CD8-positive, alpha-beta memory T cell (primary cell): ENCODE measurements around the gene TTC33. TPM values are rescaled to one million over a fixed set of nuclear protein-coding genes. Genes with fewer than 3 reads are reported as not detected.
A peak's percentile ranks its signal among the peaks of the same experiment; 100 is the strongest.

Experiments
- CTCF ChIA-PET: fragments of 350-600 bp; sonication (Branson Sonifier 250); formaldehyde crosslinking; loops from one replicate; lab custom pipeline; 2021; ENCODE audit warnings: antibody characterized with exemption; lab: Charles Lee
- POLR2A ChIA-PET: fragments of 350-600 bp; sonication (Branson Sonifier 250); formaldehyde crosslinking; loops from one replicate; lab custom pipeline; 2021; ENCODE audit warnings: antibody characterized with exemption; lab: Charles Lee
- DNase-seq, 5 donors: peaks; one replicate each; pipeline versions ENCODE4 v3.0.0 to v3.0.0-alpha.2; 2020 to 2022; ENCODE audit warnings: mixed read lengths in 1 of 5
- H3K27ac ChIP-seq: one replicate; pipeline ENCODE4 v1.7.0; 2013; ENCODE audit warnings: low read depth, mild to moderate bottlenecking, low read length, moderate library complexity
- H3K27me3 ChIP-seq: 2 replicates; pipeline ENCODE4 v1.7.0; 2013; ENCODE audit warnings: low read length, mild to moderate bottlenecking; ENCODE audit not compliant: insufficient read depth, poor library complexity, severe bottlenecking
- H3K36me3 ChIP-seq: 2 replicates; pipeline ENCODE4 v1.7.0; 2013; ENCODE audit warnings: mild to moderate bottlenecking, low read length, moderate library complexity; ENCODE audit not compliant: insufficient read depth
- H3K4me1 ChIP-seq: 2 replicates; pipeline ENCODE4 v1.7.0; 2013; ENCODE audit warnings: mild to moderate bottlenecking, low read length, moderate library complexity; ENCODE audit not compliant: insufficient read depth
- H3K4me3 ChIP-seq: 2 replicates; pipeline ENCODE4 v1.7.0; 2013; ENCODE audit warnings: mild to moderate bottlenecking, low read length
- H3K9me3 ChIP-seq: 2 replicates; pipeline ENCODE4 v1.7.0; 2013; ENCODE audit warnings: mild to moderate bottlenecking, low read length
- H3K27ac Mint-ChIP-seq, 8 donors: one replicate each; pipeline ENCODE4 v1.8.0; 2020 to 2021; ENCODE audit warnings: mixed read lengths in 8 of 8, mild to moderate bottlenecking in 6 of 8, inconsistent platforms in 3 of 8, moderate library complexity in 3 of 8
- H3K27me3 Mint-ChIP-seq, 2 donors: one replicate each; pipeline ENCODE4 v1.8.0; 2020 to 2021; ENCODE audit warnings: mixed read lengths in 2 of 2, mild to moderate bottlenecking in 1 of 2, moderate library complexity in 1 of 2
- H3K36me3 Mint-ChIP-seq, 3 donors: one replicate each; pipeline ENCODE4 v1.8.0; 2020 to 2021; ENCODE audit warnings: mixed read lengths in 3 of 3, inconsistent platforms in 1 of 3, mild to moderate bottlenecking in 1 of 3
- H3K4me1 Mint-ChIP-seq, 3 donors: one replicate each; pipeline ENCODE4 v1.8.0; 2020 to 2021; ENCODE audit warnings: mixed read lengths in 3 of 3, inconsistent platforms in 1 of 3, mild to moderate bottlenecking in 1 of 3
- H3K4me3 Mint-ChIP-seq, 7 donors: one replicate each; pipeline ENCODE4 v1.8.0; 2020 to 2021; ENCODE audit warnings: mixed read lengths in 7 of 7, mild to moderate bottlenecking in 6 of 7, moderate library complexity in 4 of 7, inconsistent platforms in 2 of 7
- H3K9me3 Mint-ChIP-seq, 5 donors: one replicate each; pipeline ENCODE4 v1.8.0; 2020 to 2022; ENCODE audit warnings: mixed read lengths in 5 of 5, mild to moderate bottlenecking in 3 of 5, moderate library complexity in 2 of 5, inconsistent platforms in 1 of 5
- polyA plus RNA-seq: library from polyadenylated mRNA; unstranded; fragments of 300-500 nt; fragmentation: Illumina TruSeq; gene quantifications from one replicate; pipeline ENCODE4 v1.2.3, GENCODE V29; 2021
- total RNA-seq, 2 experiments: library from RNA; stranded (reverse); gene quantifications; one replicate each; pipeline ENCODE4 v1.2.3, GENCODE V29; 2021

The TTC33 gene
- total and polyA plus RNA-seq, 3 experiments from 2014 or later, result 13.9 to 27.7 (median 25.3) TPM

GRCh38 chr5:40678460-40679147, 77.2 kb downstream of the TTC33 start:
- Mint-ChIP-seq H3K27me3 (peaks cover 0 to 3% of the 10 kb centered on the region in 2 donors), H3K4me1 (peaks cover 49 to 64% (median 60%) of the 10 kb centered on the region in 3 donors), H3K27ac (peak overlapping the region; percentile 95 to 98 (median 98)), H3K9me3 (peaks cover 0 to 2% (median 0%) of the 10 kb centered on the region in 5 donors), H3K4me3 (peak overlapping the region; percentile 91 to 100 (median 99)), H3K36me3 (peaks cover 8 to 41% (median 11%) of the 10 kb centered on the region in 3 donors)
- Histone ChIP-seq H3K9me3 (no peaks in the 10 kb centered on the region), H3K27ac (peak overlapping the region; percentile 77), H3K27me3 (no peaks in the 10 kb centered on the region), H3K36me3 (peaks cover 7% of the 10 kb centered on the region), H3K4me3 (peak overlapping the region; percentile 78), H3K4me1 (peaks cover 52% of the 10 kb centered on the region)
- no peak for DNase-seq
- ChIA-PET POLR2A (interaction anchor here (0.5 to 0.7 kb wide), 2 partner anchors 8 to 216 kb away, joined by 3 read pairs; no protein-coding TSS in a partner anchor), CTCF (interaction anchor here (1.0 to 4.4 kb wide), 2 partner anchors 26 to 31 kb away, joined by 3 to 28 read pairs; no protein-coding TSS in a partner anchor)

- Mint-ChIP-seq H3K9me3 (peaks cover 0 to 2% (median 0%) of the 10 kb centered on the region in 5 donors), H3K27me3 (peaks cover 0 to 3% of the 10 kb centered on the region in 2 donors), H3K27ac (peak overlapping the region; percentile 5 to 98 (median 92)), H3K36me3 (peaks cover 8 to 36% (median 11%) of the 10 kb centered on the region in 3 donors), H3K4me3 (peak overlapping the region; percentile 6 to 100 (median 98)), H3K4me1 (peaks cover 45 to 64% (median 61%) of the 10 kb centered on the region in 3 donors)
- Histone ChIP-seq H3K4me3 (no peak overlapping the region), H3K27me3 (no peaks in the 10 kb centered on the region), H3K36me3 (peaks cover 7% of the 10 kb centered on the region), H3K9me3 (no peaks in the 10 kb centered on the region), H3K4me1 (peaks cover 58% of the 10 kb centered on the region), H3K27ac (no peak overlapping the region)
- ChIA-PET POLR2A (interaction anchor here (0.6 kb wide), 1 partner anchor 271 kb away, joined by 4 read pairs; no protein-coding TSS in a partner anchor), CTCF (interaction anchor here (0.9 to 3.9 kb wide), 2 partner anchors 8 to 25 kb away, joined by 3 to 14 read pairs; no protein-coding TSS in a partner anchor)
- no peak for DNase-seq
These were observed 77.7 kb downstream of the TTC33 start for GRCh38 chr5:40678026-40678425.

GRCh38 chr5:40677456-40677855, 78.3 kb downstream of the TTC33 start:
- ChIA-PET POLR2A (interaction anchor here (0.6 kb wide), 1 partner anchor 271 kb away, joined by 4 read pairs; no protein-coding TSS in a partner anchor), CTCF (interaction anchor here (0.9 to 3.9 kb wide), 3 partner anchors 8 to 268 kb away, joined by 3 to 14 read pairs (median 3); no protein-coding TSS in a partner anchor)
- Mint-ChIP-seq H3K4me1 (peaks cover 45 to 67% (median 64%) of the 10 kb centered on the region in 3 donors), H3K36me3 (peaks cover 8 to 30% (median 11%) of the 10 kb centered on the region in 3 donors), H3K9me3 (peaks cover 0 to 2% (median 0%) of the 10 kb centered on the region in 5 donors), H3K27me3 (peaks cover 0 to 3% of the 10 kb centered on the region in 2 donors), H3K4me3 (peak overlapping the region in 4 of 7 donors; percentile 5 to 68 (median 9)), H3K27ac (peak overlapping the region in 7 of 8 donors; percentile 13 to 95 (median 71))
- H3K27me3 ChIP-seq, result no peaks in the 10 kb centered on the region
- H3K27ac ChIP-seq, result no peak overlapping the region
- DNase-seq, result no peak
- H3K4me3 ChIP-seq, result no peak overlapping the region
- H3K9me3 ChIP-seq, result no peaks in the 10 kb centered on the region
- H3K36me3 ChIP-seq, result peaks cover 7% of the 10 kb centered on the region
- H3K4me1 ChIP-seq, result peaks cover 58% of the 10 kb centered on the region

- peaks cover 0 to 2% (median 0%) of the 10 kb centered on the region in 5 donors for H3K9me3 Mint-ChIP-seq
- peaks cover 0 to 2% of the 10 kb centered on the region in 2 donors for H3K27me3 Mint-ChIP-seq
- ChIA-PET POLR2A (no interaction called here), CTCF (interaction anchor here (0.9 to 3.9 kb wide), 4 partner anchors 9 to 267 kb away, joined by 3 to 14 read pairs (median 3); no protein-coding TSS in a partner anchor)
- peaks cover 45 to 70% (median 67%) of the 10 kb centered on the region in 3 donors for H3K4me1 Mint-ChIP-seq
- Histone ChIP-seq H3K4me3 (no peak overlapping the region), H3K9me3 (no peaks in the 10 kb centered on the region), H3K36me3 (peaks cover 7% of the 10 kb centered on the region), H3K4me1 (peaks cover 58% of the 10 kb centered on the region), H3K27me3 (no peaks in the 10 kb centered on the region), H3K27ac (no peak overlapping the region)
- H3K27ac Mint-ChIP-seq, result peak overlapping the region; percentile 69 to 95 (median 81)
- H3K4me3 Mint-ChIP-seq, result peak overlapping the region in 5 of 7 donors; percentile 7 to 68 (median 40)
- peaks cover 2 to 23% (median 6%) of the 10 kb centered on the region in 3 donors for H3K36me3 Mint-ChIP-seq
- DNase-seq, result no peak
These were observed 79.0 kb downstream of the TTC33 start for GRCh38 chr5:40676613-40677343.

GRCh38 chr5:40675396-40676133, 80.2 kb downstream of the TTC33 start:
- POLR2A ChIA-PET, result interaction anchor here (0.6 kb wide), 1 partner anchor 265 kb away, joined by 4 read pairs; no protein-coding TSS in a partner anchor
- Mint-ChIP-seq H3K27ac (peak overlapping the region; percentile 27 to 95 (median 79)), H3K4me3 (peak overlapping the region; percentile 9 to 68 (median 43)), H3K4me1 (peaks cover 46 to 75% (median 73%) of the 10 kb centered on the region in 3 donors), H3K36me3 (peaks cover 0 to 11% (median 0%) of the 10 kb centered on the region in 3 donors), H3K27me3 (peaks cover 0 to 1% of the 10 kb centered on the region in 2 donors), H3K9me3 (peaks cover 0 to 2% (median 0%) of the 10 kb centered on the region in 5 donors)
- Histone ChIP-seq H3K4me1 (peaks cover 59% of the 10 kb centered on the region), H3K4me3 (peak overlapping the region; percentile 13), H3K9me3 (no peaks in the 10 kb centered on the region), H3K36me3 (no peaks in the 10 kb centered on the region), H3K27me3 (no peaks in the 10 kb centered on the region), H3K27ac (no peak overlapping the region)
- DNase-seq, result peak in 2 of 5 donors; percentile 57 to 60
- CTCF ChIA-PET, result interaction anchor here (1.2 to 3.9 kb wide), 3 partner anchors 22 to 70 kb away, joined by 3 to 14 read pairs (median 3); no protein-coding TSS in a partner anchor

GRCh38 chr5:40674661-40675235, 81.0 kb downstream of the TTC33 start:
- no peak overlapping the region for H3K4me3 ChIP-seq
- Mint-ChIP-seq H3K4me3 (no peak overlapping the region), H3K27me3 (peaks cover 0 to 1% of the 10 kb centered on the region in 2 donors), H3K4me1 (peaks cover 54 to 83% (median 81%) of the 10 kb centered on the region in 3 donors), H3K27ac (peak overlapping the region in 6 of 8 donors; percentile 21 to 83 (median 62)), H3K9me3 (peaks cover 0 to 2% (median 0%) of the 10 kb centered on the region in 5 donors), H3K36me3 (peaks cover 0 to 4% (median 0%) of the 10 kb centered on the region in 3 donors)
- no peak for DNase-seq
- no peak overlapping the region for H3K27ac ChIP-seq
- no peaks in the 10 kb centered on the region for H3K36me3 ChIP-seq
- H3K9me3 ChIP-seq, result no peaks in the 10 kb centered on the region
- peaks cover 68% of the 10 kb centered on the region for H3K4me1 ChIP-seq
- ChIA-PET POLR2A (no interaction called here), CTCF (interaction anchor here (1.2 to 3.9 kb wide), 2 partner anchors 22 to 69 kb away, joined by 3 to 14 read pairs; no protein-coding TSS in a partner anchor)
- no peaks in the 10 kb centered on the region for H3K27me3 ChIP-seq
